Hair follicular keratinocyte (primary cell): ENCODE measurements around the gene RNGTT. TPM values are rescaled to one million over a fixed set of nuclear protein-coding genes. Genes with fewer than 3 reads are reported as not detected.

Experiments
- total RNA-seq: library from RNA; depleted of rRNA; stranded (reverse); fragments of >200 nt; gene quantifications from 2 replicates; pipeline ENCODE4 v1.2.3, GENCODE V29; 2015

The RNGTT gene
- 13.8 and 14.5 TPM in 2 replicates for total RNA-seq

DNA sequence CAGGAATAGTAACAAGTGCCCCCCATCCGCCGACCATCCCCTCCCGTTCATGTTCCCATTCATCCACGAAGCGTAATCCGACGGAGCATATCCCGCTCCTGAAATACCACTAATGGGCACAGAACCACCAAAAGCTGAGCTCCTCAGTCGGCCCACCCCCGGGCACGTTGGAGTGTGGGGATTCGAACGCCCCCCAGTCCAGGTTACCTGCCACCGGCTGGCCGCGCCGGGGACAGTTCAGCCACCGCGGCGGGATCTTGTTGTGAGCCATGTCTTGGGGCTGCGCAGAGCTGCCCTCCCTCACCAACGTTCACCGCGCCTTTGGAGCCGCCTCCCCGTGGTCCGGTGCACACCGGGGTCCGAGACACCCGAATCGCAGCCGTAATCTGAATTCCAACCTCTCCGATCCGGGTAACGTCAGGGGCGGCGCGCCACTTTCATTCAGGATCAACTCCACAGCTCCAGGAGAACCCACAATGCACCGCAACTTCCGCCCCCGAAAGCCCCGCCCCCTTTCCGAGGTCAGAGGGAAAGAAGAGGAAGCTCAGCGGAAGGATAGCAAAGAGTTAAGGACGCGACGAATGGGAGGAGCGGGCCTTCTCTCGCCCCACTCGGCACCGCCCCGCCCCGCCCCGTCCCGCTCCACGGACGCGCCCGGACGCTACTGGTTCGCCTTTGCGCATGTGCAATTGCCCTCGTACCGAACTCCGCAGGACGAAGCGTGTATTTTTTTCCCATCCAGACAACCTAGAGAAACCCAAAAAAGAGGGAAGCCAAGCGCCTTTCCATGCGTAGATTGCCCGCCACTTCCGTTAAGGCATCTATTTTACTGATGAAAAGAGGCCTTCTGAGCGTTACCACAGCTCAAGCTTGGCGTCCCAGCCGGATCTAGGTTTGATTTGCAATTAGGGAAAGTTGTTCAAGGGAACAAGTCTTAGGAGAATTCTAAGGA, at the start of gene RNGTT:
Gene RNGTT (minus strand): TSS at position 480 of the 952 bp plus-strand sequence. CDS start 209 bp downstream, at position 271.

Other genes starting within 250 kb of the RNGTT start
- 25.0 and 54.0 TPM in 2 replicates for gene PNRC1, start 117.1 kb upstream of the RNGTT start, total RNA-seq
- gene SRSF12, start 154.5 kb upstream of the RNGTT start, total RNA-seq = 0.19 and 1.1 TPM in 2 replicates
- gene PM20D2, start 182.4 kb upstream of the RNGTT start, total RNA-seq = 6.5 and 12.0 TPM in 2 replicates